HepG2 (cell line): ENCODE results near the gene ZKSCAN1. TPM values are rescaled to one million over a fixed set of nuclear protein-coding genes. Genes with fewer than 3 reads are reported as not detected.

Experiments used
- ATF1 ChIP-seq: IDR thresholded peaks from 2 replicates; pipeline ENCODE4 v1.6.1; 2016; ENCODE audit warnings: mild to moderate bottlenecking, control low read depth
- DDIT3 ChIP-seq: sonication (generic); formaldehyde crosslinking; IDR thresholded peaks from 2 replicates; pipeline ENCODE4 v1.4.0; 2020; ENCODE audit warnings: mild to moderate bottlenecking, missing genetic modification reagents
- DR1 ChIP-seq: sonication (generic); formaldehyde crosslinking; IDR thresholded peaks from 2 replicates; pipeline ENCODE4 v1.8.0; 2021; ENCODE audit warnings: mild to moderate bottlenecking, missing genetic modification reagents, inconsistent platforms
- FOXO4 ChIP-seq: sonication (generic); formaldehyde crosslinking; conservative IDR thresholded peaks from 2 replicates; pipeline ENCODE4 v1.8.1; 2023; ENCODE audit warnings: missing genetic modification reagents
- FUBP1 ChIP-seq: sonication (generic); formaldehyde crosslinking; IDR thresholded peaks from 2 replicates; pipeline ENCODE4 v1.5.1; 2020; ENCODE audit warnings: missing genetic modification reagents, mild to moderate bottlenecking, borderline replicate concordance
- HHEX ChIP-seq: IDR thresholded peaks from 2 replicates; pipeline ENCODE4 v1.6.1; 2016; ENCODE audit warnings: control low read depth
- MLX ChIP-seq: IDR thresholded peaks from 2 replicates; pipeline ENCODE4 v1.6.1; 2016
- MZF1 ChIP-seq: sonication (generic); formaldehyde crosslinking; IDR thresholded peaks from 2 replicates; pipeline ENCODE4 v1.8.1; 2023; ENCODE audit warnings: mild to moderate bottlenecking, missing genetic modification reagents, borderline replicate concordance
- NR1H2 ChIP-seq: sonication (generic); formaldehyde crosslinking; IDR thresholded peaks from 2 replicates; pipeline ENCODE4 v1.8.1; 2022; ENCODE audit warnings: low read depth, missing genetic modification reagents, borderline replicate concordance
- PITX1 ChIP-seq: sonication (generic); formaldehyde crosslinking; IDR thresholded peaks from 2 replicates; pipeline ENCODE4 v1.5.1; 2020; ENCODE audit warnings: mild to moderate bottlenecking, missing genetic modification reagents
- RBM22 ChIP-seq: fragments of 200-400 bp; formaldehyde crosslinking; optimal IDR thresholded peaks from 2 replicates; pipeline ENCODE3; 2017; ENCODE audit warnings: mild to moderate bottlenecking, low read length, moderate library complexity
- SIX1 ChIP-seq: sonication (generic); formaldehyde crosslinking; IDR thresholded peaks from 2 replicates; pipeline ENCODE4 v1.4.0; 2020; ENCODE audit warnings: missing genetic modification reagents, borderline replicate concordance
- YEATS2 ChIP-seq: sonication (generic); formaldehyde crosslinking; IDR thresholded peaks from 2 replicates; pipeline ENCODE4 v1.4.0; 2020; ENCODE audit warnings: missing genetic modification reagents, borderline replicate concordance
- ZFP36L1 ChIP-seq: sonication (generic); formaldehyde crosslinking; IDR thresholded peaks from 2 replicates; pipeline ENCODE4 v1.8.0; 2022; ENCODE audit warnings: mild to moderate bottlenecking, missing genetic modification reagents, moderate library complexity
- ZNF142 ChIP-seq: sonication (generic); formaldehyde crosslinking; IDR thresholded peaks from 2 replicates; pipeline ENCODE4 v1.4.0; 2020; ENCODE audit warnings: missing genetic modification reagents
- ZNF335 ChIP-seq: sonication (generic); formaldehyde crosslinking; IDR thresholded peaks from 2 replicates; pipeline ENCODE4 v1.4.0; 2020; ENCODE audit warnings: missing genetic modification reagents
- ZNF33A ChIP-seq: sonication (generic); formaldehyde crosslinking; IDR thresholded peaks from 2 replicates; pipeline ENCODE4 v1.5.1; 2020; ENCODE audit warnings: missing genetic modification reagents, mild to moderate bottlenecking, moderate library complexity, borderline replicate concordance
- ZNF629 ChIP-seq: sonication (generic); formaldehyde crosslinking; conservative IDR thresholded peaks from 2 replicates; pipeline ENCODE4 v1.5.0; 2020; ENCODE audit warnings: missing genetic modification reagents
- ZNF777 ChIP-seq: sonication (generic); formaldehyde crosslinking; IDR thresholded peaks from 2 replicates; pipeline ENCODE4 v1.4.0; 2020; ENCODE audit warnings: missing genetic modification reagents
- polyA plus RNA-seq, 8 experiments: library from polyadenylated mRNA; depleted of rRNA in 3 of 8; stranded (reverse) in 7 of 8; unstranded in 1 of 8; fragments of >200 nt; fragmentation: Illumina TruSeq in 4 of 8; extraction: Trizol in 4 of 8; gene quantifications; 2 replicates each; pipeline versions ENCODE4 v1.2.1 to v1.2.3, GENCODE V29; 2011 to 2016; ENCODE audit warnings: low read depth in 4 of 8, missing spikeins in 1 of 8, mixed read lengths in 1 of 8; ENCODE audit not compliant: insufficient read depth in 1 of 8
- total RNA-seq, 5 experiments: library from RNA; depleted of rRNA; stranded (reverse); fragments of >200 nt; fragmentation: Illumina TruSeq; extraction: Trizol; gene quantifications; 2 replicates each; pipeline ENCODE4 v1.2.3, GENCODE V29; 2016; ENCODE audit warnings: low read depth in 1 of 5

Gene ZKSCAN1
- total and polyA plus RNA-seq, 2 of the 13 experiments (the other 11 are each of a cell fraction or from before 2014, with no cell fraction given) = 46.4 to 60.6 TPM

- TF ChIP-seq YEATS2 = peak; percentile 77; the same call in 1 of the 2 replicates
- TF ChIP-seq ZFP36L1 (CRISPR knock-in tag) = peak; percentile 39; the same call in 1 of the 2 replicates
- peak; percentile 55; the same call in 1 of the 2 replicates for TF ChIP-seq HHEX (CRISPR knock-in tag)
- no peak for TF ChIP-seq FUBP1
- TF ChIP-seq ZNF629 (CRISPR knock-in tag) = no peak
- no peak for TF ChIP-seq ZNF777 (CRISPR knock-in tag)
- TF ChIP-seq ZNF335 = no peak; the same call in 1 of the 2 replicates
- TF ChIP-seq MZF1 (CRISPR knock-in tag) = no peak
- no peak for TF ChIP-seq NR1H2 (CRISPR knock-in tag)
- no peak for TF ChIP-seq RBM22
- TF ChIP-seq SIX1 (CRISPR knock-in tag) = no peak
- TF ChIP-seq ATF1 = 0 out of 2 replicates have a peak, but pooled peaks have one; percentile 41
- TF ChIP-seq PITX1 (CRISPR knock-in tag) = peak; percentile 98
- TF ChIP-seq ZNF33A (CRISPR knock-in tag) = no peak
- TF ChIP-seq MLX (CRISPR knock-in tag) = peak; percentile 93
- TF ChIP-seq DDIT3 (CRISPR knock-in tag) = no peak
- TF ChIP-seq DR1 = no peak
- TF ChIP-seq FOXO4 = no peak
- TF ChIP-seq ZNF142 (CRISPR knock-in tag) = no peak; the same call in 1 of the 2 replicates
Measured at GRCh38 chr7:100003711-100004661, 11.4 kb upstream of the ZKSCAN1 start (continued).
